K562 treated with DMSO at 1 percent for 48 hours (cell line): Measurements from ENCODE around the gene EGR4. TPM values are rescaled to one million over a fixed set of nuclear protein-coding genes. Genes with fewer than 3 reads are reported as not detected.

Experiments used
- total RNA-seq: library from RNA; unstranded; fragments of 300-600 nt; gene quantifications from 2 replicates; pipeline ENCODE4 v1.2.3, GENCODE V29; 2022; ENCODE audit warnings: low replicate concordance; ENCODE audit errors: extremely low read depth

EGR4 gene
- total RNA-seq = not detected in 2 replicates

GRCh38 chr2:73293534-73294171, at the start of gene EGR4:
TSS of gene EGR4 (minus strand) at chr2:73293548. CDS start at chr2:73293317, 231 bp downstream.

GRCh38 chr2:73284296-73285158, 8.8 kb downstream of the EGR4 start, which contains the start of gene FBXO41:
TSS of gene FBXO41 (minus strand) at chr2:73284478. CDS start at chr2:73269630, 14,848 bp downstream.

Other genes with a start within 250 kb of the EGR4 start
- not detected in 2 replicates for gene SFXN5, start 221.8 kb downstream of the EGR4 start, total RNA-seq
- gene RAB11FIP5, start 180.6 kb downstream of the EGR4 start, total RNA-seq = not detected in 2 replicates
- gene NOTO, start 91.0 kb downstream of the EGR4 start, total RNA-seq = not detected in 2 replicates
- not detected in 2 replicates for gene SMYD5, start 79.3 kb downstream of the EGR4 start, total RNA-seq
- gene PRADC1, start 60.3 kb downstream of the EGR4 start, total RNA-seq = not detected in 2 replicates
- 1,102 TPM in 1 of 2 replicates, not detected in the other for gene CCT7, start 59.2 kb downstream of the EGR4 start, total RNA-seq
- not detected in 2 replicates for gene FBXO41, start 9.1 kb downstream of the EGR4 start, total RNA-seq
- gene ALMS1, start 92.3 kb upstream of the EGR4 start, total RNA-seq = not detected in 2 replicates